SK-N-SH (cell line): ENCODE results near the gene OR51B2. TPM values are rescaled to one million over a fixed set of nuclear protein-coding genes. Genes with fewer than 3 reads are reported as not detected.

Experiments
- CTCF ChIA-PET: fragments of 300-600, 350-600 bp; formaldehyde crosslinking; extraction: SDS; loops from one replicate; lab custom pipeline; 2021; lab: Yijun Ruan, JAX
- POLR2A ChIA-PET: fragments of 350-600 bp; sonication (Branson Sonifier 250); formaldehyde crosslinking; extraction: SDS; loops from one replicate; lab custom pipeline; 2020; ENCODE audit warnings: antibody characterized with exemption, inconsistent platforms; lab: Yijun Ruan, JAX
- DNase-seq: peaks from one replicate; pipeline ENCODE4 v3.0.0; 2012
- H2AFZ ChIP-seq: fragments of 200-600 bp; sonication (generic); 2 replicates; pipeline ENCODE4 v1.8.1; 2016; ENCODE audit warnings: antibody characterized with exemption, mild to moderate bottlenecking, low read depth
- H3F3A ChIP-seq: fragments of 200-600 bp; sonication (generic); replicated peaks from 2 replicates; pipeline ENCODE3; 2016; ENCODE audit warnings: antibody characterized with exemption, mild to moderate bottlenecking; ENCODE audit not compliant: insufficient read depth
- H3K27ac ChIP-seq, 2 experiments: fragments of 200-500 bp in 1 of 2; fragments of 200-600 bp in 1 of 2; sonication (Bioruptor generic) in 1 of 2; sonication (generic), shearing (Covaris generic) in 1 of 2; 2 replicates each; pipeline versions ENCODE4 v1.5.1 to v1.6.1; 2014 to 2016; ENCODE audit warnings: low read depth in 2 of 2, inconsistent platforms in 1 of 2, low read length in 1 of 2, mild to moderate bottlenecking in 1 of 2, mixed read lengths in 1 of 2
- H3K27me3 ChIP-seq: fragments of 200-600 bp; sonication (generic), shearing (Covaris generic); 2 replicates; pipeline ENCODE4 v1.6.1; 2016; ENCODE audit warnings: mixed run types; ENCODE audit not compliant: insufficient read depth
- H3K36me3 ChIP-seq, 2 experiments: fragments of 200-500 bp in 1 of 2; fragments of 200-600 bp in 1 of 2; sonication (Bioruptor generic) in 1 of 2; sonication (generic) in 1 of 2; replicated peaks in 1 of 2; 2 replicates each; pipeline versions ENCODE3 to v1.5.1; 2014 to 2016; ENCODE audit warnings: low read length in 1 of 2, mild to moderate bottlenecking in 1 of 2; ENCODE audit not compliant: insufficient read depth in 2 of 2, control insufficient read depth in 1 of 2
- H3K4me1 ChIP-seq, 2 experiments: fragments of 200-500 bp in 1 of 2; fragments of 200-600 bp in 1 of 2; sonication (Bioruptor generic) in 1 of 2; sonication (generic), shearing (Covaris generic) in 1 of 2; 2 replicates each; pipeline versions ENCODE4 v1.5.1 to v1.6.1; 2014 to 2016; ENCODE audit warnings: low read depth in 1 of 2, low read length in 1 of 2, mixed run types in 1 of 2; ENCODE audit not compliant: insufficient read depth in 2 of 2, control insufficient read depth in 1 of 2
- H3K4me2 ChIP-seq: fragments of 200-600 bp; sonication (generic), shearing (Covaris generic); 2 replicates; pipeline ENCODE4 v1.6.1; 2017; ENCODE audit warnings: mixed run types
- H3K4me3 ChIP-seq, 2 experiments: fragments of 200-500 bp in 1 of 2; fragments of 200-600 bp in 1 of 2; sonication (Bioruptor generic) in 1 of 2; sonication (generic), shearing (Covaris generic) in 1 of 2; 2 replicates each; pipeline versions ENCODE4 v1.5.1 to v1.8.1; 2014 to 2016; ENCODE audit warnings: low read depth in 2 of 2, inconsistent platforms in 1 of 2, low read length in 1 of 2, mild to moderate bottlenecking in 1 of 2, mixed read lengths in 1 of 2, moderate library complexity in 1 of 2
- H3K79me2 ChIP-seq: fragments of 200-600 bp; sonication (generic); 2 replicates; pipeline ENCODE4 v1.8.1; 2017; ENCODE audit warnings: mild to moderate bottlenecking; ENCODE audit not compliant: insufficient read depth
- H3K9ac ChIP-seq: fragments of 200-600 bp; sonication (generic); 2 replicates; pipeline ENCODE4 v1.6.1; 2017; ENCODE audit warnings: mixed run types
- H3K9me2 ChIP-seq: fragments of 200-600 bp; sonication (generic); 2 replicates; pipeline ENCODE4 v1.6.1; 2017; ENCODE audit warnings: mixed run types
- H3K9me3 ChIP-seq: fragments of 200-600 bp; sonication (generic); 2 replicates; pipeline ENCODE4 v1.6.1; 2017; ENCODE audit warnings: mixed run types, mild to moderate bottlenecking, moderate library complexity
- H4K20me1 ChIP-seq: fragments of 200-600 bp; sonication (generic); 2 replicates; pipeline ENCODE4 v1.6.1; 2017; ENCODE audit warnings: mild to moderate bottlenecking, mixed run types; ENCODE audit not compliant: insufficient read depth
- ELF1 ChIP-seq: IDR thresholded peaks from 2 replicates; pipeline ENCODE4 v1.4.0; 2012
- EP300 ChIP-seq, 2 experiments: IDR thresholded peaks; 2 replicates each; pipeline versions ENCODE4 v1.4.0 to v1.6.1; 2012; ENCODE audit warnings: borderline replicate concordance in 1 of 2, low read depth in 1 of 2, low read length in 1 of 2
- EZH2phosphoT487 ChIP-seq: fragments of 200-600 bp; sonication (generic); IDR thresholded peaks from 2 replicates; pipeline ENCODE4 v1.6.1; 2017; ENCODE audit warnings: low read depth, mixed run types, mild to moderate bottlenecking, antibody characterized with exemption, moderate library complexity, borderline replicate concordance
- FOXJ3 ChIP-seq: sonication (generic); formaldehyde crosslinking; IDR thresholded peaks from 2 replicates; pipeline ENCODE4 v1.5.1; 2020; ENCODE audit warnings: mild to moderate bottlenecking, missing genetic modification reagents
- GABPA ChIP-seq: IDR thresholded peaks from 2 replicates; pipeline ENCODE4 v1.4.0; 2012; ENCODE audit warnings: low read depth, mild to moderate bottlenecking
- GATA2 ChIP-seq: sonication (generic); formaldehyde crosslinking; IDR thresholded peaks from 2 replicates; pipeline ENCODE4 v1.5.0; 2020; ENCODE audit warnings: mild to moderate bottlenecking, missing genetic modification reagents
- MEF2A ChIP-seq: IDR thresholded peaks from 2 replicates; pipeline ENCODE4 v1.4.0; 2012; ENCODE audit warnings: low read depth, borderline replicate concordance
- MXI1 ChIP-seq: IDR thresholded peaks from 2 replicates; pipeline ENCODE4 v1.6.1; 2012; ENCODE audit warnings: mild to moderate bottlenecking, low read depth, low read length, improper control_type of control experiment
- RAD21 ChIP-seq: IDR thresholded peaks from 2 replicates; pipeline ENCODE4 v1.6.1; 2012; ENCODE audit warnings: mild to moderate bottlenecking, low read length
- RCOR1 ChIP-seq: fragments of 150-350 bp; IDR thresholded peaks from 2 replicates; pipeline ENCODE4 v1.6.1; 2017; ENCODE audit warnings: antibody characterized with exemption, low read length
- RFX5 ChIP-seq: IDR thresholded peaks from 2 replicates; pipeline ENCODE4 v1.6.1; 2012; ENCODE audit warnings: mild to moderate bottlenecking, improper control_type of control experiment, low read length
- RXRA ChIP-seq: IDR thresholded peaks from 2 replicates; pipeline ENCODE4 v1.4.0; 2012; ENCODE audit warnings: low read depth, mild to moderate bottlenecking, borderline replicate concordance
- SIN3A ChIP-seq: IDR thresholded peaks from 2 replicates; pipeline ENCODE4 v1.6.1; 2012; ENCODE audit warnings: low read depth, mild to moderate bottlenecking, low read length, moderate library complexity, borderline replicate concordance
- SMC3 ChIP-seq: IDR thresholded peaks from 2 replicates; pipeline ENCODE4 v1.6.1; 2012; ENCODE audit warnings: low read depth, low read length, improper control_type of control experiment
- TAF1 ChIP-seq: IDR thresholded peaks from 2 replicates; pipeline ENCODE4 v1.6.1; 2012; ENCODE audit warnings: low read depth, mild to moderate bottlenecking, low read length, moderate library complexity, borderline replicate concordance
- TCF12 ChIP-seq: IDR thresholded peaks from 2 replicates; pipeline ENCODE4 v1.4.0; 2012
- TEAD4 ChIP-seq: IDR thresholded peaks from 2 replicates; pipeline ENCODE4 v1.4.0; 2012; ENCODE audit warnings: mild to moderate bottlenecking, borderline replicate concordance; ENCODE audit not compliant: insufficient read depth
- YY1 ChIP-seq: IDR thresholded peaks from 2 replicates; pipeline ENCODE4 v1.4.0; 2012; ENCODE audit warnings: low read depth, mild to moderate bottlenecking
- WGBS: methylation state at CpG from one replicate; pipeline ENCODE4 v1.1.6; 2017; ENCODE audit warnings: low lambda C conversion rate; 5-methylcytosine and 5-hydroxymethylcytosine counted together
- polyA plus RNA-seq, 3 experiments: library from polyadenylated mRNA; depleted of rRNA; stranded (reverse); fragments of >200 nt; gene quantifications; 2 replicates each; pipeline ENCODE4 v1.2.3, GENCODE V29; 2012
- TF ChIP-seq, protein P1 (sequence below): IDR thresholded peaks from 2 replicates; pipeline ENCODE4 v1.4.0; 2012; ENCODE audit warnings: low read depth, borderline replicate concordance
- TF ChIP-seq, protein P2 (sequence below): fragments of 150-350 bp; IDR thresholded peaks from 2 replicates; pipeline ENCODE4 v1.6.1; 2017; ENCODE audit warnings: antibody characterized with exemption, low read length, low read depth, borderline replicate concordance
- TF ChIP-seq, protein P3 (sequence below): IDR thresholded peaks from 2 replicates; pipeline ENCODE4; 2012
- TF ChIP-seq, protein P4 (sequence below): IDR thresholded peaks from 2 replicates; pipeline ENCODE4 v1.4.0; 2012; ENCODE audit warnings: low read depth
- TF ChIP-seq, protein P5 (sequence below): fragments of 200-600 bp; sonication (generic); IDR thresholded peaks from 2 replicates; pipeline ENCODE4 v1.6.1; 2017; ENCODE audit warnings: antibody characterized with exemption, mild to moderate bottlenecking, moderate library complexity

Gene OR51B2
- polyA plus RNA-seq, 1 of the 3 experiments (the other 2 are of a cell fraction), result not detected

DNA sequence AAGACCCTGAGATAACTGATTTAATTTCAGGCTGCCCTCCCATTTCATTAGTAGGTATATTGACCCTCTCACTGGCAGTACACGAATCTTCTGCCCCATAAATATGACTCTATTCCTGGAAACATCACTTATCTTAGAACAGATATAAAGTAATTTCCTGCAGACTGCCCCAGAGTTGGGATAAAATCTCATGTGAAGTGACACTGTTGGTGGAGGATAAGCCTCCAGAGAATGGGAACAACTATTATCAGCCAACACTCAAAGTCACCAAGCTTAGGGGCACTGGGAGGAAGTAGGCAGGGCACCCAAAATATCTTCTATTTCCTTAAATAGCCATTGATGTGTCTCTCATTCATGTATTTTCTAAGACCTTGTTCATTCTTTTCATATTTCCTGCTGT, 11.1 kb upstream of the OR51B2 start:
- Histone ChIP-seq H4K20me1 (no peaks in the 10 kb centered on the region), H3K36me3 (no peaks in the 10 kb centered on the region), H3K9me3 (no peaks in the 10 kb centered on the region), H3K9me2 (no peaks in the 10 kb centered on the region), H3F3A (no peaks in the 10 kb centered on the region), H3K27me3 (peaks cover 4% of the 10 kb centered on the region; the same call in 1 of the 2 replicates), H3K9ac (no peak overlapping the region), H3K27ac (no peak overlapping the region), H3K4me1 (no peaks in the 10 kb centered on the region), H3K4me3 (no peak overlapping the region), H3K79me2 (no peaks in the 10 kb centered on the region), H3K4me2 (no peak overlapping the region), H2AFZ (no peak overlapping the region)
- ChIA-PET CTCF (no interaction called here), POLR2A (no interaction called here)
- WGBS, result 0% methylated on average over 1 of the region's 1 CpG
- no peak for DNase-seq
- TF ChIP-seq SIN3A, result no peak
- TF ChIP-seq, protein P1, sequence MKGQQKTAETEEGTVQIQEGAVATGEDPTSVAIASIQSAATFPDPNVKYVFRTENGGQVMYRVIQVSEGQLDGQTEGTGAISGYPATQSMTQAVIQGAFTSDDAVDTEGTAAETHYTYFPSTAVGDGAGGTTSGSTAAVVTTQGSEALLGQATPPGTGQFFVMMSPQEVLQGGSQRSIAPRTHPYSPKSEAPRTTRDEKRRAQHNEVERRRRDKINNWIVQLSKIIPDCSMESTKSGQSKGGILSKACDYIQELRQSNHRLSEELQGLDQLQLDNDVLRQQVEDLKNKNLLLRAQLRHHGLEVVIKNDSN, result no peak
- no peak for TF ChIP-seq EP300 (IDR thresholded peaks at IDR 0.05; ENCODE audit: borderline replicate concordance in 1 of 2, low read depth in 1 of 2, low read length in 1 of 2)
- no peak for TF ChIP-seq RCOR1
- no peak for TF ChIP-seq MEF2A
- no peak for TF ChIP-seq MXI1
- TF ChIP-seq ELF1, result no peak
- no peak for TF ChIP-seq GATA2 (CRISPR knock-in tag)
- TF ChIP-seq RXRA, result no peak
- no peak for TF ChIP-seq GABPA
- TF ChIP-seq YY1, result no peak
- no peak for TF ChIP-seq TCF12
- TF ChIP-seq, protein P2, sequence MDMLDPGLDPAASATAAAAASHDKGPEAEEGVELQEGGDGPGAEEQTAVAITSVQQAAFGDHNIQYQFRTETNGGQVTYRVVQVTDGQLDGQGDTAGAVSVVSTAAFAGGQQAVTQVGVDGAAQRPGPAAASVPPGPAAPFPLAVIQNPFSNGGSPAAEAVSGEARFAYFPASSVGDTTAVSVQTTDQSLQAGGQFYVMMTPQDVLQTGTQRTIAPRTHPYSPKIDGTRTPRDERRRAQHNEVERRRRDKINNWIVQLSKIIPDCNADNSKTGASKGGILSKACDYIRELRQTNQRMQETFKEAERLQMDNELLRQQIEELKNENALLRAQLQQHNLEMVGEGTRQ, result no peak
- TF ChIP-seq RAD21, result no peak
- TF ChIP-seq SMC3, result no peak
- TF ChIP-seq, protein P3, sequence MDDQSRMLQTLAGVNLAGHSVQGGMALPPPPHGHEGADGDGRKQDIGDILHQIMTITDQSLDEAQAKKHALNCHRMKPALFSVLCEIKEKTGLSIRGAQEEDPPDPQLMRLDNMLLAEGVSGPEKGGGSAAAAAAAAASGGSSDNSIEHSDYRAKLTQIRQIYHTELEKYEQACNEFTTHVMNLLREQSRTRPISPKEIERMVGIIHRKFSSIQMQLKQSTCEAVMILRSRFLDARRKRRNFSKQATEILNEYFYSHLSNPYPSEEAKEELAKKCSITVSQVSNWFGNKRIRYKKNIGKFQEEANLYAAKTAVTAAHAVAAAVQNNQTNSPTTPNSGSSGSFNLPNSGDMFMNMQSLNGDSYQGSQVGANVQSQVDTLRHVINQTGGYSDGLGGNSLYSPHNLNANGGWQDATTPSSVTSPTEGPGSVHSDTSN, result no peak

DNA sequence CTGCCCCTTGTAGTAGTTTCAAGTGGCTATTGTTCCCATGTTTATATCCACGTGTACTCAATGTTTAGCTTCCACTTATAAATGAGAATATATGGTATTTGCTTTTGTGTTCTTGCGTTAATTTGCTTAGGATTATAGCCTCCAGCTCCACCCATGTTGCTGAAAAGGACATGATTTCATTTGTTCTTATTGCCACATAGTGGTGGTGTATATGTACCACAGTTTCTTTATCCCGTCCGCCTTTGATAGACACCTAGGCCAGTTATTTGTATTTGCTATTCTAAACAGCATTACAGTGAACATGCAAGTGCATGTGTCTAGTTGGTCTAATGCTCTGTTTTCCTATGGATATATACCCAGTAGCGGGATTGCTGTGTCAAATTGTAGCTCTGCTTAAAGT, 6.8 kb downstream of the OR51B2 start:
- CTCF ChIA-PET, result no interaction called here
- WGBS, result 6% methylated on average over 5 of the region's 5 CpGs
- Histone ChIP-seq H2AFZ (no peak overlapping the region), H3K4me1 (no peaks in the 10 kb centered on the region), H4K20me1 (no peaks in the 10 kb centered on the region), H3F3A (no peaks in the 10 kb centered on the region), H3K79me2 (no peaks in the 10 kb centered on the region), H3K4me3 (no peak overlapping the region), H3K9me3 (no peaks in the 10 kb centered on the region), H3K36me3 (no peaks in the 10 kb centered on the region), H3K27me3 (no peaks in the 10 kb centered on the region), H3K9me2 (no peaks in the 10 kb centered on the region), H3K27ac (no peak overlapping the region), H3K9ac (no peak overlapping the region), H3K4me2 (no peak overlapping the region)
- POLR2A ChIA-PET, result no interaction called here
- DNase-seq, result no peak
- TF ChIP-seq RCOR1 (no peak), EZH2phosphoT487 (no peak), TAF1 (no peak), FOXJ3 (no peak), TEAD4 (no peak), MXI1 (no peak), YY1 (no peak), GABPA (no peak), RFX5 (no peak)
- TF ChIP-seq, protein P4, sequence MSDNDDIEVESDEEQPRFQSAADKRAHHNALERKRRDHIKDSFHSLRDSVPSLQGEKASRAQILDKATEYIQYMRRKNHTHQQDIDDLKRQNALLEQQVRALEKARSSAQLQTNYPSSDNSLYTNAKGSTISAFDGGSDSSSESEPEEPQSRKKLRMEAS, result no peak
- TF ChIP-seq, protein P5, sequence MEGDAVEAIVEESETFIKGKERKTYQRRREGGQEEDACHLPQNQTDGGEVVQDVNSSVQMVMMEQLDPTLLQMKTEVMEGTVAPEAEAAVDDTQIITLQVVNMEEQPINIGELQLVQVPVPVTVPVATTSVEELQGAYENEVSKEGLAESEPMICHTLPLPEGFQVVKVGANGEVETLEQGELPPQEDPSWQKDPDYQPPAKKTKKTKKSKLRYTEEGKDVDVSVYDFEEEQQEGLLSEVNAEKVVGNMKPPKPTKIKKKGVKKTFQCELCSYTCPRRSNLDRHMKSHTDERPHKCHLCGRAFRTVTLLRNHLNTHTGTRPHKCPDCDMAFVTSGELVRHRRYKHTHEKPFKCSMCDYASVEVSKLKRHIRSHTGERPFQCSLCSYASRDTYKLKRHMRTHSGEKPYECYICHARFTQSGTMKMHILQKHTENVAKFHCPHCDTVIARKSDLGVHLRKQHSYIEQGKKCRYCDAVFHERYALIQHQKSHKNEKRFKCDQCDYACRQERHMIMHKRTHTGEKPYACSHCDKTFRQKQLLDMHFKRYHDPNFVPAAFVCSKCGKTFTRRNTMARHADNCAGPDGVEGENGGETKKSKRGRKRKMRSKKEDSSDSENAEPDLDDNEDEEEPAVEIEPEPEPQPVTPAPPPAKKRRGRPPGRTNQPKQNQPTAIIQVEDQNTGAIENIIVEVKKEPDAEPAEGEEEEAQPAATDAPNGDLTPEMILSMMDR, result no peak; the same call in 1 of the 2 replicates
- TF ChIP-seq, protein P2, result no peak
- TF ChIP-seq, protein P3, result no peak
